MM.1S (cell line): ENCODE measurements around the gene POLR3A.

Source experiments
- DNase-seq: peaks from one replicate; pipeline ENCODE4 v3.0.0-alpha.2; 2015
- H2AFZ ChIP-seq: fragments of 300-600 bp; sonication (generic); 2 replicates; pipeline ENCODE4 v1.6.0; 2016; ENCODE audit warnings: antibody characterized with exemption, low read length
- H3F3A ChIP-seq: fragments of 300-600 bp; sonication (generic); 2 replicates; pipeline ENCODE4 v1.6.1; 2016; ENCODE audit warnings: mild to moderate bottlenecking, antibody characterized with exemption, low read length, moderate library complexity, mixed read lengths; ENCODE audit not compliant: insufficient read depth
- H3K27ac ChIP-seq: fragments of 300-600 bp; sonication (generic); 2 replicates; pipeline ENCODE4 v1.5.1; 2016; ENCODE audit warnings: mild to moderate bottlenecking, low read length
- H3K27me3 ChIP-seq: fragments of 300-600 bp; sonication (generic); replicated peaks from 2 replicates; pipeline ENCODE4 v1.6.0; 2016; ENCODE audit warnings: low read length; ENCODE audit not compliant: insufficient read depth
- H3K36me3 ChIP-seq: fragments of 300-600 bp; sonication (generic); replicated peaks from 2 replicates; pipeline ENCODE4 v1.6.1; 2016; ENCODE audit warnings: mild to moderate bottlenecking, low read length, mixed read lengths; ENCODE audit not compliant: insufficient read depth
- H3K4me1 ChIP-seq: fragments of 300-600 bp; sonication (generic); 2 replicates; pipeline ENCODE4 v1.6.1; 2016; ENCODE audit warnings: low read length, mixed read lengths
- H3K4me2 ChIP-seq: fragments of 300-600 bp; sonication (generic); 2 replicates; pipeline ENCODE4 v1.6.0; 2016; ENCODE audit warnings: low read depth, low read length
- H3K4me3 ChIP-seq: fragments of 300-600 bp; sonication (generic); 2 replicates; pipeline ENCODE4 v1.5.1; 2016; ENCODE audit warnings: low read length, mixed read lengths
- H3K79me2 ChIP-seq: fragments of 300-600 bp; sonication (generic); 2 replicates; pipeline ENCODE4 v1.6.1; 2016; ENCODE audit warnings: mixed run types, low read length, mixed read lengths
- H3K9ac ChIP-seq: fragments of 300-600 bp; sonication (generic); 2 replicates; pipeline ENCODE4 v1.6.1; 2016; ENCODE audit warnings: low read length, mixed read lengths
- H3K9me2 ChIP-seq: fragments of 300-600 bp; sonication (generic); replicated peaks from 2 replicates; pipeline ENCODE4 v1.6.1; 2016; ENCODE audit warnings: mild to moderate bottlenecking, low read length, mixed read lengths; ENCODE audit not compliant: insufficient read depth
- H3K9me3 ChIP-seq: fragments of 300-600 bp; sonication (generic); replicated peaks from 2 replicates; pipeline ENCODE4 v1.6.1; 2016; ENCODE audit warnings: mild to moderate bottlenecking, low read length, mixed read lengths; ENCODE audit not compliant: insufficient read depth
- H4K20me1 ChIP-seq: fragments of 300-600 bp; sonication (generic); 2 replicates; pipeline ENCODE4 v1.6.1; 2016; ENCODE audit warnings: mild to moderate bottlenecking, low read length, moderate library complexity, mixed read lengths; ENCODE audit not compliant: insufficient read depth
- EZH2 ChIP-seq: fragments of 300-600 bp; sonication (generic); optimal IDR thresholded peaks from 2 replicates; pipeline ENCODE3; 2017; ENCODE audit warnings: low read depth, mild to moderate bottlenecking, antibody characterized with exemption, low read length, mixed read lengths
- EZH2phosphoT487 ChIP-seq: fragments of 300-600 bp; sonication (generic); IDR thresholded peaks from 2 replicates; pipeline ENCODE4 v1.6.1; 2018; ENCODE audit warnings: antibody characterized with exemption, low read length
- TF ChIP-seq, protein P1 (sequence below): fragments of 300-600 bp; sonication (generic); IDR thresholded peaks from 2 replicates; pipeline ENCODE4 v1.5.1; 2016; ENCODE audit warnings: antibody characterized with exemption, low read length, mixed read lengths

Gene POLR3A

DNA sequence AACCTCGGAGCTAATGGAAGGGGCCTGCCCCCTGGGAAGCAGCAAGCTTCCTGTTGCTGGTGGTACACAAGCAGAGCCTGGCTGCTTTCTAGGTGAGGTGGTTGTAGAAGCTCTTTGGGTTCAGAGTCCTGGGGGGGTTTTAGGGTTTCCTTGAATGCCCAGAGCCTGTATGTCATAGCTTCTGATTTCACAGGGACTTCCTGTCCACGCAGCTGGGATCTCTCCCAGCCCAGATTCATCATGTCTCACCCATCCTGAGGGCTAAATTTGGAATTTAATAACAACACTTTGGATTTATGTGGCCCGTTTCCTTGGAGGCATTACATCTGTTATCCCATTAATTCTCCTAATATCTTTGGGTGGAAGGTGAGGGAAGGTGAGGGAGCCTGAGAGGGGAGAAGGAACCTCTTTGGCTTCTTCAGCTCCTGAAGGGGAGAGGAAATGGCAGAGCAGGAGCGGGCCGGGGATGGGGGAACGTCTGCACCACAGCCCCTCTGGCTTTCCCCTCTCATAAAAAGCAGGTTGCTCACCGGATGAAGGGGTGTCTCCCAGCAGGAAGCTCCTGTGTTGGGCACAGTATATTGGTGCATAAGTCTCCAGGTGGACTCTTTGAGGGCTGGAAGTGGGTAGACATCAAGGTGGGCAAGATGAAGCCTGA is 24.0 kb upstream of the POLR3A start:
- no peaks in the 10 kb centered on the region for H3K36me3 ChIP-seq
- H3K9me2 ChIP-seq, result no peaks in the 10 kb centered on the region
- H3K9ac ChIP-seq, result no peak overlapping the region
- H3K27me3 ChIP-seq, result no peaks in the 10 kb centered on the region
- DNase-seq, result no peak
- H3K4me3 ChIP-seq, result no peak overlapping the region
- H3K9me3 ChIP-seq, result no peaks in the 10 kb centered on the region
- no peaks in the 10 kb centered on the region for H3K79me2 ChIP-seq
- H3F3A ChIP-seq, result no peaks in the 10 kb centered on the region
- no peaks in the 10 kb centered on the region for H4K20me1 ChIP-seq
- no peak overlapping the region for H2AFZ ChIP-seq
- H3K27ac ChIP-seq, result no peak overlapping the region
- no peaks in the 10 kb centered on the region for H3K4me1 ChIP-seq
- H3K4me2 ChIP-seq, result no peak overlapping the region
- TF ChIP-seq, protein P1, sequence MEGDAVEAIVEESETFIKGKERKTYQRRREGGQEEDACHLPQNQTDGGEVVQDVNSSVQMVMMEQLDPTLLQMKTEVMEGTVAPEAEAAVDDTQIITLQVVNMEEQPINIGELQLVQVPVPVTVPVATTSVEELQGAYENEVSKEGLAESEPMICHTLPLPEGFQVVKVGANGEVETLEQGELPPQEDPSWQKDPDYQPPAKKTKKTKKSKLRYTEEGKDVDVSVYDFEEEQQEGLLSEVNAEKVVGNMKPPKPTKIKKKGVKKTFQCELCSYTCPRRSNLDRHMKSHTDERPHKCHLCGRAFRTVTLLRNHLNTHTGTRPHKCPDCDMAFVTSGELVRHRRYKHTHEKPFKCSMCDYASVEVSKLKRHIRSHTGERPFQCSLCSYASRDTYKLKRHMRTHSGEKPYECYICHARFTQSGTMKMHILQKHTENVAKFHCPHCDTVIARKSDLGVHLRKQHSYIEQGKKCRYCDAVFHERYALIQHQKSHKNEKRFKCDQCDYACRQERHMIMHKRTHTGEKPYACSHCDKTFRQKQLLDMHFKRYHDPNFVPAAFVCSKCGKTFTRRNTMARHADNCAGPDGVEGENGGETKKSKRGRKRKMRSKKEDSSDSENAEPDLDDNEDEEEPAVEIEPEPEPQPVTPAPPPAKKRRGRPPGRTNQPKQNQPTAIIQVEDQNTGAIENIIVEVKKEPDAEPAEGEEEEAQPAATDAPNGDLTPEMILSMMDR, result no peak
- TF ChIP-seq EZH2 (no peak), EZH2phosphoT487 (no peak)

DNA sequence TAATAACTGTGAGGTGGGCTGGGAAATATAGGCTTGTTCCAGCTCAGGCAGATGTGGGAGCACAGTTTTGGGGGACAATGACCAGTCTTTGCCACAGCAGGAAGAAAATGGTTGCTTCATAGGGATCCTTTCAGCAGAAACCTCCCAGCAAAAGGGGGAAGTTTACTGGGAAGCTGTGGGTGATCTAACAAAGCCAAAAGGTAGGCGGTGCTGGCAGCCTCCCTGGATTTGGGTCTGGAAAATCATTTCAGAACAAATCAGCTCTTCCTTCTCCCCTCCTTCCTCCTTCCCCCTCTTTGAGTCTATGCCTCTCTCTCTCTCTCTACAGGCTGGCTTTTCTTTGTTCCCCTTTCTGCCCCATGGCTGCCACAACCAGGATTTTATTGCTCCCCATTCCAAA is 20.5 kb upstream of the POLR3A start:
- Histone ChIP-seq H3K9me3 (no peaks in the 10 kb centered on the region), H3K9ac (no peak overlapping the region), H3K27me3 (no peaks in the 10 kb centered on the region), H3K4me2 (no peak overlapping the region), H3K4me3 (no peak overlapping the region), H3K9me2 (no peaks in the 10 kb centered on the region), H3K27ac (no peak overlapping the region), H3K4me1 (peaks cover 12% of the 10 kb centered on the region; the same call in 1 of the 2 replicates), H4K20me1 (no peaks in the 10 kb centered on the region), H2AFZ (no peak overlapping the region), H3K36me3 (no peaks in the 10 kb centered on the region), H3F3A (peaks cover 9% of the 10 kb centered on the region), H3K79me2 (no peaks in the 10 kb centered on the region)
- no peak for DNase-seq
- TF ChIP-seq, protein P1, result no peak
- no peak for TF ChIP-seq EZH2phosphoT487
- TF ChIP-seq EZH2, result no peak

DNA sequence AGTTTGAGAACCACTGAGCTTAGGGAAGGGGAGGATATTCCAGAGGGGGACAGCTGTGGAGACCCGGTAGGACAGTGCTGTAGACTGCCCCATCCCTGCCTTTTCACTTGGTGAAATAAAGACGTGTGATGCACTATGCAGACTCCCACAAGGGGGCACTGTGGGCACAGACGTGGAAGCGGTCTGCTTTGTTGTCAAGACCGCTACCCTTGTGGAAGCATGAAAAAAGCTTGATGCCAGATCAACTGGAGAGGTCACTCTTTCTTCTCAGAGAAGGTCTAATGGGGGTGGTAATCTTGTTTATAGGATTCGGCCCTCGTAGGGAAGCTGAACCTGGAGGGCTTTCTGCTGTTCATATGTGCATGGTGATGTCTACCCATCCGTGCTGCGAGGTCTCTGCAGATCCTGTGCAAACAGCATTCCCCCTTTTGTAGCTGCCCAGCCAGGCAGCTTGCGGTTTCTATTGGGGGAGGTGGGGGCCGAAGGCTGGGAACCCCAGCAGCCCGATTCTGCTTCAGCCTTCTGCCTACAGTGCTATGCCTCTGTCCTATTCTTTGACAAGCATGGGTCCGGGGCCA is 18.1 kb upstream of the POLR3A start:
- H3K79me2 ChIP-seq, result no peaks in the 10 kb centered on the region
- no peaks in the 10 kb centered on the region for H3K9me3 ChIP-seq
- H3K4me1 ChIP-seq, result peaks cover 21% of the 10 kb centered on the region; the same call in 1 of the 2 replicates
- no peaks in the 10 kb centered on the region for H3K9me2 ChIP-seq
- no peaks in the 10 kb centered on the region for H3K27me3 ChIP-seq
- H3K9ac ChIP-seq, result no peak overlapping the region
- no peak overlapping the region for H3K27ac ChIP-seq
- H3F3A ChIP-seq, result peaks cover 26% of the 10 kb centered on the region
- H4K20me1 ChIP-seq, result no peaks in the 10 kb centered on the region
- TF ChIP-seq EZH2phosphoT487, result no peak
- TF ChIP-seq, protein P1, result peak; percentile 89
- DNase-seq, result peak; percentile 83
- no peak overlapping the region for H3K4me3 ChIP-seq
- no peaks in the 10 kb centered on the region for H3K36me3 ChIP-seq
- no peak overlapping the region for H3K4me2 ChIP-seq
- H2AFZ ChIP-seq, result no peak overlapping the region
